Renal cortical epithelial cell (primary cell): ENCODE measurements around the gene LYRM1. TPM values are rescaled to one million over a fixed set of nuclear protein-coding genes. Genes with fewer than 3 reads are reported as not detected.

Experiments used
- DNase-seq: peaks from one replicate; pipeline ENCODE4 v3.0.0-alpha.2; 2011; ENCODE audit warnings: low read depth
- total RNA-seq: library from RNA; depleted of rRNA; stranded (reverse); fragments of >200 nt; gene quantifications from 2 replicates; pipeline ENCODE4 v1.2.3, GENCODE V29; 2014

The LYRM1 gene
- total RNA-seq, 1 donor from 2014 or later, result 70.7 TPM

- no peak for DNase-seq
Observed at GRCh38 chr16:20871941-20872815, 28.4 kb upstream of the LYRM1 start.

GRCh38 chr16:20873331-20873730 lies 27.2 kb upstream of the LYRM1 start:
- no peak for DNase-seq

GRCh38 chr16:20874088-20874581 lies 26.4 kb upstream of the LYRM1 start:
- no peak for DNase-seq

GRCh38 chr16:20875355-20875650 lies 25.3 kb upstream of the LYRM1 start:
- no peak for DNase-seq

GRCh38 chr16:20878682-20879147 lies 21.9 kb upstream of the LYRM1 start:
- peak; percentile 74 for DNase-seq

GRCh38 chr16:20879175-20880040 lies 21.2 kb upstream of the LYRM1 start:
- DNase-seq, result peak; percentile 88

- DNase-seq, result peak; percentile 37
Observed at GRCh38 chr16:20880867-20881502, 19.6 kb upstream of the LYRM1 start.

- DNase-seq, result no peak
Observed at GRCh38 chr16:20881503-20881878, 19.1 kb upstream of the LYRM1 start.

GRCh38 chr16:20883554-20884239 lies 16.9 kb upstream of the LYRM1 start:
- DNase-seq, result peak; percentile 78

GRCh38 chr16:20884240-20884556 lies 16.4 kb upstream of the LYRM1 start:
- DNase-seq, result peak; percentile 68

- DNase-seq, result no peak
Observed at GRCh38 chr16:20886320-20886719, 14.3 kb upstream of the LYRM1 start.

- no peak for DNase-seq
Observed at GRCh38 chr16:20887207-20887606, 13.4 kb upstream of the LYRM1 start.

GRCh38 chr16:20889625-20890275 lies 10.8 kb upstream of the LYRM1 start:
- peak; percentile 43 for DNase-seq

GRCh38 chr16:20894388-20894787 lies 6.2 kb upstream of the LYRM1 start:
- DNase-seq, result no peak

- peak; percentile 90 for DNase-seq
Observed at GRCh38 chr16:20897253-20897897, 3.2 kb upstream of the LYRM1 start.

GRCh38 chr16:20897922-20898321 lies 2.6 kb upstream of the LYRM1 start:
- DNase-seq, result no peak

GRCh38 chr16:20899071-20899470 lies 1.5 kb upstream of the LYRM1 start:
- DNase-seq, result peak; percentile 75

- DNase-seq, result no peak
Observed at GRCh38 chr16:20899477-20900298, 883 bp upstream of the LYRM1 start.

GRCh38 chr16:20901068-20901435 lies 481 bp downstream of the LYRM1 start:
- DNase-seq, result no peak
